Measurements from ENCODE around the gene SLFN11. TPM values are rescaled to one million over a fixed set of nuclear protein-coding genes. Genes with fewer than 3 reads are reported as not detected.

Gene SLFN11
- total and polyA plus RNA-seq, 2 experiments from 2014 or later = not detected

DNA sequence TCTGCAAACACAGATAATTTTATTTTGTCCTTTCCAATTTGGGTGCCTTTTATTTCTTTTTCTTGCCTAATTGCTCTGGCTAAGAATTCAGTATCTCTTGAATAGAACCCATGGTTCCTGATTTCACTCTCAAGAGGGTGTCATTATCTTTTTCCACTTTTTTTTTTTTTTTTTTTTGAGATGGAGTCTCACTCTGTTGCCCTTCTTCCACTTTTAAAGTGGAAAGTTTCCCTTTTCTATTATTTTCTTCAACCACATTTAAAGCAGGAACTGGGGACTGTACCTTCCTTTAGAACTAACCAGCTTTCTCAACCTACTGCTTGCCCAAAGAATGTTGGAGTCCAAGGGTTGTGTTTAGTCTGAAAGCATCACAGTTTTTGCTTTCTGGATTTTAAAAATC, 31.1 kb downstream of the SLFN11 start:
- ATAC-seq = no peak

More for the DNA sequence above, 31.1 kb downstream of the SLFN11 start:
- Histone ChIP-seq H3F3A (replicated peaks; ENCODE audit: low read depth) (0 out of 2 replicates have a peak, but pooled peaks cover 5% of the 10 kb centered on the region), H3K79me2 (replicated peaks; ENCODE audit: insufficient read depth) (no peaks in the 10 kb centered on the region), H3K4me2 (no peak overlapping the region), H2AFZ (no peak overlapping the region), H3K27me3 (ENCODE audit: insufficient read depth) (peaks cover 58% of the 10 kb centered on the region), H3K4me3 (no peak overlapping the region), H3K4me1 (ENCODE audit: insufficient read depth) (0 out of 2 replicates have a peak, but pooled peaks cover 6% of the 10 kb centered on the region), H3K36me3 (ENCODE audit: insufficient read depth) (no peaks in the 10 kb centered on the region), H3K27ac (ENCODE audit: low read depth) (no peak overlapping the region), H3K9me2 (ENCODE audit: insufficient read depth) (no peaks in the 10 kb centered on the region), H4K20me1 (replicated peaks; ENCODE audit: insufficient read depth) (peaks cover 4% of the 10 kb centered on the region)
- Mint-ChIP-seq H3K4me1 (peaks cover 5% of the 10 kb centered on the region; the same call in 2 of the 3 replicates), H3K4me3 (no peak overlapping the region), H3K9me3 (peaks cover 19% of the 10 kb centered on the region), H3K27ac (no peak overlapping the region), H3K27me3 (ENCODE audit: insufficient read depth, low read depth, poor library complexity) (peaks cover 41% of the 10 kb centered on the region), H3K36me3 (ENCODE audit: low read depth) (peaks cover 5% of the 10 kb centered on the region; the same call in 2 of the 3 replicates)
- TF ChIP-seq ZNF331 (CRISPR knock-in tag; IDR thresholded peaks at IDR 0.05; ENCODE audit: low read depth) (no peak), JUNB (IDR thresholded peaks at IDR 0.05; ENCODE audit: unreplicated experiment) (no peak), STAT1 (IDR thresholded peaks at IDR 0.05; ENCODE audit: unreplicated experiment) (no peak), EZH2 (IDR thresholded peaks at IDR 0.05; ENCODE audit: low read depth, unreplicated experiment) (no peak), ZNF114 (CRISPR knock-in tag; IDR thresholded peaks at IDR 0.05) (no peak), EZH2phosphoT487 (IDR thresholded peaks at IDR 0.05; ENCODE audit: unreplicated experiment) (no peak)
- TF ChIP-seq, protein P1, sequence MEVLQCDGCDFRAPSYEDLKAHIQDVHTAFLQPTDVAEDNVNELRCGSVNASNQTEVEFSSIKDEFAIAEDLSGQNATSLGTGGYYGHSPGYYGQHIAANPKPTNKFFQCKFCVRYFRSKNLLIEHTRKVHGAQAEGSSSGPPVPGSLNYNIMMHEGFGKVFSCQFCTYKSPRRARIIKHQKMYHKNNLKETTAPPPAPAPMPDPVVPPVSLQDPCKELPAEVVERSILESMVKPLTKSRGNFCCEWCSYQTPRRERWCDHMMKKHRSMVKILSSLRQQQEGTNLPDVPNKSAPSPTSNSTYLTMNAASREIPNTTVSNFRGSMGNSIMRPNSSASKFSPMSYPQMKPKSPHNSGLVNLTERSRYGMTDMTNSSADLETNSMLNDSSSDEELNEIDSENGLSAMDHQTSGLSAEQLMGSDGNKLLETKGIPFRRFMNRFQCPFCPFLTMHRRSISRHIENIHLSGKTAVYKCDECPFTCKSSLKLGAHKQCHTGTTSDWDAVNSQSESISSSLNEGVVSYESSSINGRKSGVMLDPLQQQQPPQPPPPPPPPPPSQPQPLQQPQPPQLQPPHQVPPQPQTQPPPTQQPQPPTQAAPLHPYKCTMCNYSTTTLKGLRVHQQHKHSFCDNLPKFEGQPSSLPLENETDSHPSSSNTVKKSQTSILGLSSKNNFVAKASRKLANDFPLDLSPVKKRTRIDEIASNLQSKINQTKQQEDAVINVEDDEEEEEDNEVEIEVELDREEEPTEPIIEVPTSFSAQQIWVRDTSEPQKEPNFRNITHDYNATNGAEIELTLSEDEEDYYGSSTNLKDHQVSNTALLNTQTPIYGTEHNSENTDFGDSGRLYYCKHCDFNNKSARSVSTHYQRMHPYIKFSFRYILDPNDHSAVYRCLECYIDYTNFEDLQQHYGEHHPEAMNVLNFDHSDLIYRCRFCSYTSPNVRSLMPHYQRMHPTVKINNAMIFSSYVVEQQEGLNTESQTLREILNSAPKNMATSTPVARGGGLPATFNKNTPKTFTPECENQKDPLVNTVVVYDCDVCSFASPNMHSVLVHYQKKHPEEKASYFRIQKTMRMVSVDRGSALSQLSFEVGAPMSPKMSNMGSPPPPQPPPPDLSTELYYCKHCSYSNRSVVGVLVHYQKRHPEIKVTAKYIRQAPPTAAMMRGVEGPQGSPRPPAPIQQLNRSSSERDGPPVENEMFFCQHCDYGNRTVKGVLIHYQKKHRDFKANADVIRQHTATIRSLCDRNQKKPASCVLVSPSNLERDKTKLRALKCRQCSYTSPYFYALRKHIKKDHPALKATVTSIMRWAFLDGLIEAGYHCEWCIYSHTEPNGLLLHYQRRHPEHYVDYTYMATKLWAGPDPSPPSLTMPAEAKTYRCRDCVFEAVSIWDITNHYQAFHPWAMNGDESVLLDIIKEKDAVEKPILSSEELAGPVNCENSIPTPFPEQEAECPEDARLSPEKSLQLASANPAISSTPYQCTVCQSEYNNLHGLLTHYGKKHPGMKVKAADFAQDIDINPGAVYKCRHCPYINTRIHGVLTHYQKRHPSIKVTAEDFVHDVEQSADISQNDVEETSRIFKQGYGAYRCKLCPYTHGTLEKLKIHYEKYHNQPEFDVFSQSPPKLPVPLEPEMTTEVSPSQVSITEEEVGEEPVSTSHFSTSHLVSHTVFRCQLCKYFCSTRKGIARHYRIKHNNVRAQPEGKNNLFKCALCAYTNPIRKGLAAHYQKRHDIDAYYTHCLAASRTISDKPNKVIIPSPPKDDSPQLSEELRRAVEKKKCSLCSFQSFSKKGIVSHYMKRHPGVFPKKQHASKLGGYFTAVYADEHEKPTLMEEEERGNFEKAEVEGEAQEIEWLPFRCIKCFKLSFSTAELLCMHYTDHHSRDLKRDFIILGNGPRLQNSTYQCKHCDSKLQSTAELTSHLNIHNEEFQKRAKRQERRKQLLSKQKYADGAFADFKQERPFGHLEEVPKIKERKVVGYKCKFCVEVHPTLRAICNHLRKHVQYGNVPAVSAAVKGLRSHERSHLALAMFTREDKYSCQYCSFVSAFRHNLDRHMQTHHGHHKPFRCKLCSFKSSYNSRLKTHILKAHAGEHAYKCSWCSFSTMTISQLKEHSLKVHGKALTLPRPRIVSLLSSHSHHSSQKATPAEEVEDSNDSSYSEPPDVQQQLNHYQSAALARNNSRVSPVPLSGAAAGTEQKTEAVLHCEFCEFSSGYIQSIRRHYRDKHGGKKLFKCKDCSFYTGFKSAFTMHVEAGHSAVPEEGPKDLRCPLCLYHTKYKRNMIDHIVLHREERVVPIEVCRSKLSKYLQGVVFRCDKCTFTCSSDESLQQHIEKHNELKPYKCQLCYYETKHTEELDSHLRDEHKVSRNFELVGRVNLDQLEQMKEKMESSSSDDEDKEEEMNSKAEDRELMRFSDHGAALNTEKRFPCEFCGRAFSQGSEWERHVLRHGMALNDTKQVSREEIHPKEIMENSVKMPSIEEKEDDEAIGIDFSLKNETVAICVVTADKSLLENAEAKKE (CRISPR knock-in tag; IDR thresholded peaks at IDR 0.05) = no peak
- TF ChIP-seq, protein P2, sequence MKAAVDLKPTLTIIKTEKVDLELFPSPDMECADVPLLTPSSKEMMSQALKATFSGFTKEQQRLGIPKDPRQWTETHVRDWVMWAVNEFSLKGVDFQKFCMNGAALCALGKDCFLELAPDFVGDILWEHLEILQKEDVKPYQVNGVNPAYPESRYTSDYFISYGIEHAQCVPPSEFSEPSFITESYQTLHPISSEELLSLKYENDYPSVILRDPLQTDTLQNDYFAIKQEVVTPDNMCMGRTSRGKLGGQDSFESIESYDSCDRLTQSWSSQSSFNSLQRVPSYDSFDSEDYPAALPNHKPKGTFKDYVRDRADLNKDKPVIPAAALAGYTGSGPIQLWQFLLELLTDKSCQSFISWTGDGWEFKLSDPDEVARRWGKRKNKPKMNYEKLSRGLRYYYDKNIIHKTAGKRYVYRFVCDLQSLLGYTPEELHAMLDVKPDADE (IDR thresholded peaks at IDR 0.05) = no peak
- DNase-seq (ENCODE audit: low spot score) = no peak

All from GM23338 (cell line).